HG03064 (cell line): ENCODE measurements around the gene ST3GAL3.

Experiments used
- ATAC-seq: cut with Tn5 transposase; IDR thresholded peaks from one replicate; pipeline ENCODE4 v1.9.1; 2021; ENCODE audit warnings: low read depth; ENCODE audit not compliant: unreplicated experiment

The ST3GAL3 gene

DNA sequence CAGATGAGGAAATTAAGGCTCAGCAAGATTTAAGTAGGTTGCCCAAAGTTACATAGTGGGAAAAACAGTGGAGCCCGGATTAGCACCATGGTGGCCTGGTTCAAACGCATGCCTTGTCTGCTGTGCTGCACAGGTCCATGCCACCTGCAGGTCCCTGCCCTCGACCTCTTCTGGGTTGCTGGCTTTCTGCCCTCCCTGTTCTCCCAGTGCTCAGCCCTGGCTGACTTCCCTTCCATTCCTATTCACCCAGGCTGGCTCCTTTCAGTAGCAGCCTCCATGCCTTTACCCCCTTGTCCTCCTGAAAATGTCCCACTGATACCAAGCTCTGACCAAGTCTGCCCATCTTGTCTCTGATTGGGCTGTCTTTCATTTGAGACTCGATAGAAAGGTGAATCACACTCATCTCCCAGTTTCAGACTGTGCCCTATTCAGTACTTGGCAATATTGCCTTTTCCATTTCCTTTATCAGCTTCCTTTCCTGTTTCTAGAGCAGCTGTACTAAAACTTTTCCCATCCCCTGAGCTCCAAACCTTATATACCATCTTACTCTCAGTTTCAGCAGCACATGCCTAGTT lies 75.8 kb downstream of the ST3GAL3 start:
- no peak for ATAC-seq

GRCh38 chr1:43783671-43784205 lies 76.4 kb downstream of the ST3GAL3 start:
- no peak for ATAC-seq

DNA sequence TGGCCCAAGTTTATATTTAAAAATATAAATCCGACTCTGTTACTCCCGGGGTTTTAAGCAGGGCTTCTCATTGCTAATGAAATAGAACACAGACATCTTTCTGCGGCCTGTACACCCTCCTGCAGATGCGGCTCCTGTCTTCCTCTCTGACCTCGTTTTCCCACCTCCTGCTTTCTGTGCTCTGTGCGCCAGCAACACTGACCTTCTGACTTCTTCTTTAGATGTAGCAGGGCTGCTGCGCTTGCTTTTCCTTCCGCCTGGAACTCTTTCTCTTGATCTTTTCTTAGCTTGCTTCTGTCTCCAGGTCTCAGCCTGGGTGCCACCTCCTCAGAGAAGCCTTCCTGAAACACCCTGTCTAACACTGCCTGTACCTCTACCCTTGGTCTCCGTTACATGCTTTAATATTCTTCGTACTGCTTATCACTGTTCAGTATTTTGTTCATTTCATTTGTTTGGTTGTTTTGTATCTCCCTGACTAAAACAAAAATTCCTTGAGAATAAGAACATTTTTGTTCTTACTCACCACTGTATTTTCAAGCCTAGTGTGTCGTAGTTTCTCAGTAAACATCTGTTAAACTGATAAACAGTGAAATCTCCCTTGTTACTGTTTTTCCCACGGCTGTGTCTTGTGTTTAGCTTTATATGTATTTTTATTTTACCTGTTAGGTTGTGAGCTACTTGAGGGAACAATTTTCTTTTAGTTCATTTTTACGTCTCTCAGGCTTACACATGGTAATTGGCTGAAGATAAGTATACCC lies 79.0 kb downstream of the ST3GAL3 start:
- no peak for ATAC-seq

- ATAC-seq = no peak
Measured at GRCh38 chr1:43786960-43787359, 79.6 kb downstream of the ST3GAL3 start.

DNA sequence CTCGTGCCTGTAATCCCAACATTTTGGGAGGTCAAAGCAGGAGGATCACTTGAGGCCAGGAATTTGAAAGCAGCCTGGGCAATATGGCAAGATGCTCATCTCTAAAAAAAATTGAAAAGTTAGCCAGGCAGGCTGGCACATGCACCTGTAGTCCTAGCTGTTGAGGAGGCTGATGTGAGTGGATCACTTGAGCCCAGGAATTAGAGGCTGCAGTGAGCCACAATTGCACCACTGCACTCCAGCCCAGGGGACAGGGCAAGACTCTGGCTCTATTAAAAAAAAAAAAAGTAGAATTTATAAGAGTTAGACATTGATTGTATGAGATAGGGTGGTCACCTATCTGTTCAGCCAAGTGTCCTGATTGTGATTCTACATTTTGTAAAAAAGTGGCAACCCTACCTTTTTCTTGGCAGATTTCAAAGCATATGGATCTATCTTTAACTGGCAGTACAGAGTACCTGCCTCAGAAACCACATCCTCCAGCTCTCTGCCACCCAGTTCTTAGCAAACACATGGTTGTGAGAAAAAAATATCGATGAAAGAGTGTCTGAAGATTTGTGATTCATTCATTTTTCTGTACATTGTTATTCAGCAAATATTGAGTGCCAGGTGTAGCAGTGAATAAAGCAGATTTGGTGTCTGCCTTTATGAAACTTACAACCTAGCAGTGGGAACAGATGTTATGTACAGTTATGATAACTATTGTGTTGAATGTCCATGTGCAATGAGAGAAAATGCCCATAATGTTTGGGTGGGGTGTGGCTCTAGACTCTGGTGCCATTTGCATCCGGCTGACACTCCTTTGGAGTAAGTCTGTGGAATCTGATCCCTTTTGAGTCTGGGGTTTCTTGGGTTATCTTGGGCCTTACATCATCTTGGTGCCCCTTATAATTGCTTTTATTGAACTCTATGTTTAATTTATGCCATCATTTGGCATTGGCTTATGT lies 82.5 kb downstream of the ST3GAL3 start:
- no peak for ATAC-seq

DNA sequence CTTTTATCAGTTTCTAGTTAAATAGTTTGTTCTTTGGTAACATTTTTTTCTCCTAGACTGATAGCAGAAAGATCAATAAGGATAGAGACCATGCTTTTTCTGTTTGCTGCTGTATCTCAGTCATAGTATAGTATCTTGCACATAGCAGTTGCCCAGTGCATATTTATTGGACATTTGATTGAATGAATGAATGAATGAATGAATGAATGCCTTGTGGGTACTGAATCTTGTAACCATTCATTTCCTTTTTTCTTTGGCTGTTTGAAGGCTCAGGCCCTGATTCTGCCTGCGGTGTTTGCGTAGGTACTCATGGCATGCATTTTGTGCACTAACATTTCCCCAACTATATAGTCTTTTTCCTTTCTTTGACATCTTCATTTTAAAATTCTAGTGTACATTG lies 83.9 kb downstream of the ST3GAL3 start:
- no peak for ATAC-seq

DNA sequence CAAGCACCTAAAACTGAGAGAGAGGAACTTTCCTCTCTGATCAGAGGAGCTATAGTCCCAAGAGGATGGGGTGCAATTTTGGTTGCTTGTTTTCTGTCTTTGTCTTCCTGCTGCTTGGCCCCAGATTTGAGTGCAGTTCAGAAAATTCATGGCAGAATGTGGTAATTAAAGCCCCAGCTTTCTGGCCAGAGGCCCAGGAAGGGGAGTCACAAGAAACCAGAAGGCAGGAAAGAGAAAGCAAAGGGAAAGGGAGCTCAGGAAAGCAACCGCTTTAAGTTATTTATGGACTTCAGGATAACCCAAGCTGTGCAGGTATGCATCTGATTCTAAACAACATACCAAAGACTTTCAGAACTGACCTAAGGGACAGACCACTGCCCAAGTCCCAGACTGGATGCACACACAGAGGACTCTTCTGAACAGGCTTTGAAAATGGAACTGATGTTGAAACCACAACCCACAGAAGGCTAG lies 88.8 kb downstream of the ST3GAL3 start:
- ATAC-seq = no peak

- ATAC-seq = no peak
Measured at GRCh38 chr1:43797891-43798290, 90.6 kb downstream of the ST3GAL3 start.

GRCh38 chr1:43799656-43800635 lies 92.6 kb downstream of the ST3GAL3 start:
- ATAC-seq = no peak

DNA sequence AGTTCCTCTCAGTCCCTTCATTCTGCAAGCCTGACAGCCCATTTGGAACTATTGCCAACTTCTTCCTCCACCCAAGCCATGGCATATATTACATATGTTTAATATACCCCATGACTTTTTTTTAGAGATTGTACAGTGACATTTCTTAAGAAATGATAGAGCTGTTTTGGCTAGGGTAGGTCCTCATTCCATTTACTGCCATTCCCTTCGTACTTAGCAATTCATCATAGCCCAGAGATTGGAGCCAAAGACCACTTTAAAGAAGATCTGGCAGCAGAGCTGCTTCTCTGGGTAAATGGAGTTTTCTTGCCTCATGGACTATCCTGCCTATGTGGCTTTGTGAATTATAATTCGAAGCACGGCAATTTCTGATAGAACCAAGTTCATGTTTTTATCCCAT lies 93.4 kb downstream of the ST3GAL3 start:
- no peak for ATAC-seq

- ATAC-seq = no peak
Measured at GRCh38 chr1:43801203-43801602, 93.9 kb downstream of the ST3GAL3 start.

GRCh38 chr1:43802356-43802980 lies 95.1 kb downstream of the ST3GAL3 start:
- ATAC-seq = no peak

GRCh38 chr1:43803105-43803504 lies 95.8 kb downstream of the ST3GAL3 start:
- no peak for ATAC-seq

DNA sequence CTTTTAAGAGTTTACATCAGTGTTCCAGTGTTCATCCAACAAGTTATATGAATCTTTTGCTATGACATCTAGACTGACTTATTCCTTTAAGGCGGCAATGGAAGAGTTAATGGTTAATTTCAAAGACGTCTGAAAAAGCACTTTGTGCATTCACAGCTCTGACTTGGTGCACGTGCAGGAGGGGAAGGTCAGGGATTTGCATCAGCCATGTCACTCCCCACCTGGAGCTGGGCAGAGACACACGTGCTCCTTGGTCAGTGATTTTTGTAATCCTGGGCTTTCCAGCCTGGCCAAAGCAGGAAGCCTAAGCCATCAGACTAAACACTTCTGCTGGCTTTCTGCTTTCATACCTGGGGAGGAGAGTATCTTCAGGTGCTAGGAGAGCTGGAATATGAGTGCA lies 96.3 kb downstream of the ST3GAL3 start:
- no peak for ATAC-seq

- ATAC-seq = no peak
Measured at GRCh38 chr1:43804569-43804968, 97.2 kb downstream of the ST3GAL3 start.

- no peak for ATAC-seq
Measured at GRCh38 chr1:43805340-43805739, 98.0 kb downstream of the ST3GAL3 start.

DNA sequence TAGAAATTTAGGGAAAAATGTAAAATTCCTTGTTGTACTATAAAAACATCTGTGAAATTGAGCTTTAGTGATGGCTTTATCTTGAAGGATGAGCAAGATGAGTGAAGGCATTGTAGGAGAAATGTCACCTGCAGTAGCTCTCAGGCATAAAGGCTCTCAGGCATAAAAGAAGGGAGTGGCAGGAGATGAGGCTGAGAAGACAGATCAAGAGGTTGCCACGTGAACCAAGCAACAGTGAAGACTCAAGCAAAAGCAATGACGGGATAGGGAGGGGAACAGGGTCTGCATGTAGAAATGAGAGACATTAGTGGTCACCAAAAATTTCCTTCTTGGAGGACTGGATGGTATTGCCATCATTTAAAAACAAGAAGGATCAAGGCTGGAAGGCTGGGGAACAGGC lies 98.8 kb downstream of the ST3GAL3 start:
- no peak for ATAC-seq

DNA sequence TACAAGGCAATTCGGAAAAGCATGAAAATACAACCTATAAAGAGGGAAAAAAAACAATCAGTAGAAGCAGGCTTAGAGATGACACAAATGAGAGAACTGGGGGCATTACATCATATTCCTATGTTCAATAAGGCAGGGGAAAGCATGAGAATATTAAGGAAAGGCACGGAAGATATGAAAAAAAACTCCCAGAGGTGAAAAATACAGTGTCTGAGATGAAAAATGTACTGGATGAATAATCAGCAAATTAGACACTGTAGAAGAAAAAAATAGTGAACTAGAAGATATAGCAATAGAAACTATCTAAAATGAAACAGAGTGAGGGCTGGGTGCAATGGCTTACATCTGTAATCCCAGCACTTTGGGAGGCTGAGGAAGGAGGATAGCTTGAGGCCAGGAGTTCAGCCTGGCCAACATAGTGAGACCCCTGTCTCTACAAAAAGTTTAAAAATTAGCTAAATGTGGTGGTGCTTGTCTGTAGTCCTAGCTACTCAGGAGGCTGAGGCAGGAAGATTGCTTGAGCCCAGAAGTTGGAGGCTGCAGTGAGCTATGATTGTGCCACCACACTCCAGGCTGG lies 101.8 kb downstream of the ST3GAL3 start:
- ATAC-seq = no peak

GRCh38 chr1:43812579-43812978 lies 105.2 kb downstream of the ST3GAL3 start:
- no peak for ATAC-seq
